Left renal pelvis (tissue), 4 donors: ENCODE data around the gene CHFR. TPM values are rescaled to one million over a fixed set of nuclear protein-coding genes. Genes with fewer than 3 reads are reported as not detected.
"Not testable (repeated sequence)": the region's sequence is repeated elsewhere in the genome, so short reads cannot be mapped to it uniquely, and the experiment has no call there.

ENCODE experiments used
- DNase-seq, 4 donors: peaks; one replicate each; pipeline ENCODE4 v3.0.0-alpha.2; 2013; ENCODE audit warnings: low read depth in 4 of 4, low spot score in 3 of 4
- polyA plus RNA-seq, 4 donors: library from polyadenylated mRNA; unstranded; fragments of 120-200 nt; gene quantifications; one replicate each; pipeline ENCODE4 v1.2.1, GENCODE V29; 2013; ENCODE audit not compliant: insufficient read length in 4 of 4

The CHFR gene, protein sequence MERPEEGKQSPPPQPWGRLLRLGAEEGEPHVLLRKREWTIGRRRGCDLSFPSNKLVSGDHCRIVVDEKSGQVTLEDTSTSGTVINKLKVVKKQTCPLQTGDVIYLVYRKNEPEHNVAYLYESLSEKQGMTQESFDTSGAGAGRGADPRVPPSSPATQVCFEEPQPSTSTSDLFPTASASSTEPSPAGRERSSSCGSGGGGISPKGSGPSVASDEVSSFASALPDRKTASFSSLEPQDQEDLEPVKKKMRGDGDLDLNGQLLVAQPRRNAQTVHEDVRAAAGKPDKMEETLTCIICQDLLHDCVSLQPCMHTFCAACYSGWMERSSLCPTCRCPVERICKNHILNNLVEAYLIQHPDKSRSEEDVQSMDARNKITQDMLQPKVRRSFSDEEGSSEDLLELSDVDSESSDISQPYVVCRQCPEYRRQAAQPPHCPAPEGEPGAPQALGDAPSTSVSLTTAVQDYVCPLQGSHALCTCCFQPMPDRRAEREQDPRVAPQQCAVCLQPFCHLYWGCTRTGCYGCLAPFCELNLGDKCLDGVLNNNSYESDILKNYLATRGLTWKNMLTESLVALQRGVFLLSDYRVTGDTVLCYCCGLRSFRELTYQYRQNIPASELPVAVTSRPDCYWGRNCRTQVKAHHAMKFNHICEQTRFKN
- 10 to 100 TPM; 16.6 to 26.6 (median 22.1) TPM for polyA plus RNA-seq

DNA sequence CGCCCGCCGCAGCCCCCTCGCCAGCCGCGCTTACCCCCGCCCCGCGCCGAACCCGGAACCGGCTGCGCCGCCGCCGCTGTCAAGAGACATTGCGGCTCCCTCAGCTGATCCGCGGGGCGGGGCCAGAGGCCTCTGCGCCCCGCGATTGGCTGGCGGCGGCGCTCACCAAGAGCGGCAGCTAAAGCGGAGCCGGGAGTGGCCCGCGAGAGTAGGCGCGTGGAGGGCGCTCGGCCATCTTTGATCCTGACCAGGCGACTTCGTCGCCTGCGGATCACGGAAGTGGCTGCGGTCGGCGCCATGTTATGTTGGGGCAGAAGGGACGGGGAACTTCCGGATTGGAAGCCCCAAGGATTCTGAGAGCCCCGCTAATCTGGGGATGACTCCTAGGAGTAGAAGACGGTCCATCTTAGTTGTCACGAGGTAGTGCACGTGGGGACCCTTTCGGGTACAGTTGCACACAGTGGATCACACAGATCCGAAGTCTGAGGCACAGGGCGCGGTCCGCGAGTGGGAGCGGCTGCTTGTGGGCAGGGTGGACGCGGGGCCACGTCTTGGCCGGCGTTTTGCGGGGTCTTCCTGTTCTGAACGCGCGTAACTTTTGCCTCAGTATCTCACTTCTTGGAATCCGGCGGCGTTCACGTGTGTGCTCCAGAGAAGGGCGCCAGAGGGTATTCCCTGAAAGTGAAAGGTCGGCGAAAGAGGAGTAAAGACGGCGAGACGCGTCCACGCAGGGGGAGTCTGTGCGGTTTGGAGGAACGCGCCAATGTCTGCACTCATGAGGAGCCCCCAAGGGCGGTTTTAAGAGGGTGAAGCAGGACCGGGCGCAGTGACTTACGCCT, at the start of gene CHFR:
CHFR (minus strand) TSS at position 93 of the 839 bp plus-strand sequence. CDS start 277 bp downstream, outside the sequence.
- DNase-seq: peak; percentile 88 to 95 (median 91)

DNA sequence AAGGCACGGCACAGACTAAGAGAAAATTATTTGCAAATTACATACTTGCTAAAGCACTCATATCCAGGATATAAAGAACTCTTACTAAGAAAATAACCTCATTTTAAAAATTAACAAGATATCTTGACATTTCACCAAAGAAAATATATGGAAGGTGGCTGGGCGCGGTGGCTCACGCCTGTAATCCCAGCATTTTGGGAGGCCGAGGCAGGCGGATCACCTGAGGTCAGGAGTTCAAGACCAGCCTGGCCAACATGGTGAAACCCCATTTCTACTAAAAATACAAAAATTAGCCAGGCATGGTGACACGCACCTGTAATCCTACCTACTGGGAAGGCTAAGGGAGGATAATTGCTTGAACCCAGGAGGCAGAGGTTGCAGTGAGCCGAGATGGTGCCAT, 49.5 kb upstream of the CHFR start:
- not testable (repeated sequence) for DNase-seq

DNA sequence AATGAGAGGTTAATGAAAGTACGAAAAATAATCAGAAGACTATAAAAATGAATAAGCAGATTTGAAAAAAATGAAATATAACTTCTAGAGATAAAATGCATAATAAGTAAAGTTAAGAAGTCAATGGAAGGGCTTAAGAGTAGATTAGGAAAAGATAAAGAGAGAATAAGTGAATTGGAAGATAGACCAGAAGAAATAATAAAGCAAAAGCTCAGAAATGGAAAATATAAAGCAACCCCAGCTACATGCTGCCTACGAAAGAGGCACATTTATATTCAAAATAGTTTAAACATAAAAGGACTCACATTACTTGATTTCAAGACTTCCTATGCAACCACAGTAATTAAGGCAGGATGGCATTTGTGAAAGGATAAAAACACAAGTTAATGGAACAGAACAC, 48.8 kb upstream of the CHFR start:
- no peak for DNase-seq

DNA sequence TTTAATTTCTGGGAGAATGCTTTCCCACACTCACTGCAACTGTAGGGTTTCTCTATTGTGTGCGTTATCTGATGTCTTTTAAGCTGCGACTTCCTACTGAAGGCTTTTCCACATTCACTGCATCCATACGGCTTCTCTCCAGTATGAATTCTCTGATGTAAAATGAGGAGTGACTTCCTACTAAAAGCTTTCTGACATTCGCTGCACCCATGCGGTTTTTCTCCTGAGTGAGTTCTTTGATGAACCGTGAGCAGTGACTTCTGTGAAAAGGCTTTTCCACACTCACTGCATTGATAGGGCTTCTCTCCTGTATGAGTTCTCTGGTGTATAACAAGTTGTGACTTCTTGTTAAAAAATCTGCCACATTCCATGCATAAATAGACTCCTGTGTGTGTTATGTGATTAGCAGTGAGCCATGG, 39.0 kb upstream of the CHFR start:
- DNase-seq: no peak

DNA sequence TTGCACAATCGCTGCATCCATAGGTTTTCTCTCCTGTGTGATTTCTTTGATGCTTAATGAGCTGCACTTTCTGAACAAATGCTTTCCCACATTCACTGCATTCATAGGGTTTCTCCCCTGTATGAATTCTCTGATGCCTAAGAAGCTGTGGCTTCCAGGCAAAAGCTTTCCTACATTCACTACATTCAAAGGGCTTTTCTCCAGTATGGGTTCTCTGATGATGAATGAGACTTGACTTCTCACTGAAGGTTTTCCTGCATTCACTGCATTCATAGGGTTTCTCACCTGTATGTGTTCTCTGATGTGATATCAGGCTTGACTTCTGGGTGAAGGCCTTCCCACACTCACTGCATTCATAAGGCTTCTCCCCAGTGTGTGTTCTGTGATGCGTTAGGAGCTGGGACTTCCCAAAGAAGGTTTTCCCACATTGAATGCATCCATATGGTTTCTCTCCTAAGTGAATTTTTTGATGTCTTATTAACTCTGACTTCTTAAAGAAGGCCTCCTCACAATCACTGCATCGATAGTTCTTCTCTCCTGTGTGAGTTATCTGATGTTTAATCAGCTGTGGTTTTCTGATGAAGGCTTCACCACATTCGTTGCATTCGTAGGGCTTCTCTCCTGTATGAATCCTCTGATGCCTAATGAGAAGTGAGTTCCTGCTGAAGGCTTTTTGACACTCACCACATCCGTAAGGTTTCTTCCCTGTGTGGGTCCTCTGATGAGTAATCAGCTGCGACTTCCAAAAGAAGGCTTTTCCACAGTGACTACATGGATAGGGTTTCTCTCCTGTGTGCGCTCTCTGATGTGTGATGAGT, 38.4 kb upstream of the CHFR start:
- no peak for DNase-seq

DNA sequence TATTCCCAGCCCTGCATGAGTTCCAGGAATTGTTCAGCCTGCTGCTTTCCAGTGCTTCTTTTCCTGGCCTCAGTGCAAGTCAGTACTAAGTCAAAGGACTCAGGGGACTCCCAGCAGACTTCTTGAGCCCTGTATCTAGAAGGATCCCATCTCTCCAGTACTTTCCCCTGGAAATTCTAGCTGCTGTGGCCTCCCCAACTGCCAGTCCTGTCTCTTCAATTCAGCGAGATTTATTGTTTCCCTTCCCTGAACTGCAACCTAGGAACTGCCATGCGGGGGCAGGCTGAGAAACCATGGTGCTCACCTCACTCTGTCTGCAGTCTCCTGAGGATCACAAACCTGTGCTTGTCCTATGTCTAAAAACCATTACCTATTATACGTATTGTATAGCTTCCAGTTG, 37.0 kb upstream of the CHFR start:
- no peak for DNase-seq

DNA sequence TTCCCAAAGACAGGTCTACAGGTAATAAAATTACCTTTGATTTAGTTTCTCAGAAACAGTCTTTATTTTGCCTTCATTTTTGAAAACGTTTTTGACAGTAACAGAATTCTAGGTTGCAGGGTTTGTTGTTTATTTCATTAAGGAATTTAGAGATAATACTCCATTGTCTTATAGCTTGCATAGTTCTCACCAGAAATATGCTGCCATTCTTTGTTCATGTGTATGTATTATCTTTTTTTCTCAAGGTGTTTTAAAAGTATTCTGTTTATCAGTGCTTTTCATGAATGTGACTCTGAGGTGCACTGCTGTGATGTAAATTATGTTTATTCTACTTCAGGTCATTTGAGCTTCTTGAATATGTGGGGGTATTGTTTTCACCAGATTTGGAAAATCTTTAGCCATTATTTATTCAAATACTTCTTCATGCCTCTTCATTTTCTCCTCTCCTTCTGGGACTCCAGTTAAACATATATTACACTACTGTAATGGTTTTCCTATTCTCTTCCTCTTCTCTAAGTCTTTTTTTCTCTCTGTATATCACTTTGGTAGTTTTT, 36.0 kb upstream of the CHFR start:
- DNase-seq: no peak

DNA sequence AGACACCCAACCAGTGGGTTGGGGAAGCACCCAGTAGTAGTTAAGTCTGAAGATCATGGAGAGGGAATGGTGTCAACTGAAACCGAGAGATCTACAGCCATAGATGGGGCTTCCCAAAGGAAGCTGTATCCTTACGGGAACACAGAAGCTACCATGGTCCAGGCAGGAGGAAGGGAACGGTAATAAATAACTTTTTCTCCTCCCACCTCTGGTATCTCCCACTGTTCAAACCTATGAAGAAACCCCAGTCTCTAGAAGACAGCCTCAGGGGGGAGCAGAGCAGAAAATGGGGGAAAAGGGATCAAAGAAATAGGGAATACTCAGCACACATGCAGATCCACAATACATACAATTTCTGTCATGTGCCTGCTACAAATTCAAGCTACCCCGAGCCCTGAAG, 35.3 kb upstream of the CHFR start:
- no peak for DNase-seq

DNA sequence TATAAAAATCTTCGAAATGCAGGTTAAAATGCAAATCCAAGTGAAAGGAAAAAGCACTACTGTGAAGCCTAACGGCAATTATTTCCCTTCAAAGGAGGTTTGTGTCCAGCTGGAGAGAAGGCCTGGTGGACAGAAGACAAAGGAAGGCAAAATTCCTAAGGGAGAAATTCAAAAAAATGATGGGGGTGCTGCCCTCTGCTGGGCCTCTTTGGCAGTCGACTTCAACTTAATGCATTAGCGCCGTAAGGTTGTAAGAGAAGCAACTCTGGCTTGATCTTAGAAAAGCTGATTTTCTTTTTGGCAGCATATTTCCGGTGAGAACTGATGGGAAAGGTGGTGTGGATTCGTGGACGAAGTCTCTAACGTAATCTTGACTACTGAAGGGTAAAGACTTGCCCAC, 34.3 kb upstream of the CHFR start:
- no peak for DNase-seq

DNA sequence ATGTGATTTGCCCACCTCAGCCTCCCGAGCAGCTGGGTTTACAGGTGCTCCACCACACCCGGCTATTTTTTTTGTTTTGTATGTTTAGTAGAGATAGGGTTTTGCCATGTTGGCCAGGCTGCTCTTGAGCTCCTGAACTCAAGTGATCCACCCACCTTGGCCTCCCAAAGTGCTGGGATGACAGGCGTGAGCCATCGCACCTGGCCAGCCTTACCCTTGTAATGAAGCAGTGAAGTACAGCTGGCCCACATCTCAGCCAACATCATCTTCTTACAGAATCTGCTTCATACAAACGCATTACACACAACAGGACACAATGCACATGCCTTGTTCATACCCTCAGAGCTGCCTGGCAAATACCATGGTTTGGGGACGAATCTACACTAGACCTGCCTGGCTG, 31.3 kb upstream of the CHFR start:
- DNase-seq: no peak

DNA sequence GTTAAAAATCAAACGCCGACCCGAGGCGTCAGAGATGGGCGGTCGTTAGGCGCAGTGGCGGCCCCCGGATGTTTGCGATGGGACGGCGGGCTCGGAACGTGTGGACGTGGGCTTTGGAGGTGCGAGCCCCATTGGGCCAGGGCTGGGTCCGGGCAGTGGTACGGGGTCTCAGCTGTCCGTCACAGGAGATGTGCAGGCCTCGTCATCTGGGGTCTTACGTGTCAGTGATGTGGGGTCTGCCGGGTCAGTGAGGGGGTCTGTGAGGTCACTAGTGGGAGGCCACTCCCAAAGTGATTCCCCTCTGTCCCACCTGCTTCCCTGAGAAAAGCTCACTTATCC, 21.6 kb upstream of the CHFR start:
- no peak for DNase-seq

DNA sequence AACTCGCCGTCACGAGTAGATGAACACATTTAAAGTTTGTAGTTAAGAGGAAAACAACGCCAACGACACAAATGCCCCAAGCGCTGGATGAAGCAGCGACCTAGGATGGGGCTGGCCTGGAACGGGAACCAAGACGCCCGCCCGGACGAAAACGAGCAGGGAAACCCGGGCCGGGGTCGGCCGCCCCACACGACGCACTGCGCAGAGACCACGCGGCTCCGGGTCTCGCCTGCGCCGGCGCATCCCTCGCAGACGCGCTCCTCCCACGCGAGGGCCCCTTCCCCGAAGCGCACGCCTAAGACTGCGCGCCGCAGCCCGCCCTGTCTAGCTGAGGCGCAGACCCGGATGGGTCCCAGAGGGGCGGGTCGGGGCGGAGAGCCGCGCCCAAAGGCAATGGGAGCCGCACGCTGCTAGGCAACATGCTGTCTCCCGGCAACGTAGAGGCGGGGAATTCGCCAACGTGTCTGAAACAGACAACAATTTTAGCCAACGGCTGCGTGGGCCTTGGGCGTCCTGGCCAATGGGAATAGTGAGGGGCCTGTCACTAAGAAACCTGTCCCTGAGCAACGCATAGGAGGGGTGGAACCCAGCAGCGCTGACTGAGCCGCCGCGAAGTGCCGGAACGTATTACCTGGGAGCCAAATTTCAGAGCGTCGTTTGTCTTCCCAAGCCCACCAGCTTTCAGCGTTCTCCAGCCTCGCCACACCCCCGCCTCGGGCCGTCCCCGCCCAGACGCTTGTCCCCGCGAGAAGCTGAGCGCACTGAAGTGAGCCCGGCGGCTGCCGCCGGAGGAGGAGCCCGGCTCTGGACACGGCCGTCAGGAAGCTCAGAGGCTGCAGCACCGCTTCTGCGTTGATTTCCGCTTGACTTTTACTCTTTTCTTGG, 21.0 kb upstream of the CHFR start:
- DNase-seq: peak; percentile 93 to 97 (median 96)

DNA sequence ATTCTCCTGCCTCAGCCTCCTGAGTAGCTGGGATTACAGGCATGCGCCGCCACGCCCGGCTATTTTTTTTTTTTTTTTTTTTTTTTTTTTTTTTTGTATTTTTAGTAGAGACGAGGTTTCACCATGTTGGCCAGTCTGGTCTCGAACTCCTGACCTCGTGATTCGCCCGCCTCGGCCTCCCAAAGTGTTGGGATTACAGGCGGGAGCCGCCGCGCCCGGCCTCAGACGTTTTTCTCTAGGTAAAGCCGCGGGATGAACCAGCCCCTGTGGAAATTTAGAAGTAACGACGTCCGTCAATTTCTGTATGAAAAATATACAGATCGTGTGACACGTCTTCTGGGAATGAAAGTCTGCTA, 20.4 kb upstream of the CHFR start:
- DNase-seq: not testable (repeated sequence)

DNA sequence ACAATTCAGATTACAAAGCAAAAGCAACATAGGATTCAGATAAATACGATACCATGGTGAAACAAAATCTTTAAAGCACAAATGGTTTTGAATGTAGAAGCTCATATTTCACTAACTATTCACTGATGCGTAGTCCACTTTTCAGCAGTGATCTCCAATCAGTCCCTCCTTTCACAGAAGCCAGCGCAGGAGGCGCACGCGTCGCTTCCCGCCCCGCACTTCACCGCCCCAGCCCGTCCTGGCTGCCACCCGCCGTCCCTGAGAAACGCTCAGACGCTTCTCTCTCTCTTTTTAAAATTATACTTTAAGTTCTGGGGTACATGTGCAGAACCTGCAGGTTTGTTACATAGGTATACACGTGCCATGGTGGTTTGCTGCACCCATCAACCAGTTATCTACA, 19.8 kb upstream of the CHFR start:
- no peak for DNase-seq

DNA sequence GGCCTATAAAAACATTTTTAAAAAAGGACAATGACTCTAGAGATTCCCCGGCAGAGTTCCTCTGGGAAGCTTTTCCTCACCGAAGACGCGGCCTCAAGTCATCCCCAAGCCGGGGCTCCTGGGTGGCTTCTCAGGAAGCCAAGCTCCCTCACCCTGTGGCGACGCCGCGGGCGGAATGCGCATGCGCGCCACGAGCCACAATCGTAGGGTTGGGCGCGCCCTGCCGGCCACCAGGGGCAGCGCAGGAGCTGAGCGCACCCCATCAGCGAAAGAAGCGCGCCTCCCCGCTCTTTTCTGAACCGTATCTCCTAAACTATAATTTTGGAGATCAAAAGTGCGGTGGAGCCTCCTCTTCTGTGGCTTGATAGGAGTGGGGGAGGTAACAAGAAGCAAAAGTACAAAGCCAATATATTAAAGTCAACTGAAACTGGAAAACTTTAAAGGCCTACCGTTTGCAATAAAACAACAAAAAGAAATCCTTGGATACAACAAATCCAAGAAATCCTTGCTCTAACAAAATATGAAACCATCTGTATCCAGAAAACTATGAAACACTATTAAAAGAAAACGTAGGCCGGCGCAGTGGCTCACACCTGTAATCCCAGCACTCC, 17.4 kb upstream of the CHFR start:
- DNase-seq: peak in 3 of 4 donors; percentile 31 to 44 (median 42)

DNA sequence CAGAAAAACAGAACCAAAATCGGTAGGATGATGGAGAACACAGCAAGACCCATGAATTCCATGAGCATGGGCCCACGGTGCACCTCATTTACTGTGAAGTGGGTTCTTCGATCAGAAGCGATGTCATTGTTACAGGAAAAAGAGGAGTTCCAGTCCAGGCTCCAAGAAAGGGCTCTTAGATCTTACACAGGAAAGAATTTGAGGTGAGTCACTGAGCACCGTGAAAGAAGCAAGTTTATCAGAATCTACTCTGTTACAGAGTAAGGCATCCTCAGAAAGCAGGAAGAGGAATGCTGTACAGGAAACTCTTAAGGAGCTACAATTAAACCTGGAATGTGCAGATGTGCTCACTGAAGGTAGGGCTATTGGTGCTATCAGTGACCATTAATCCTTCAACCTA, 11.6 kb upstream of the CHFR start:
- no peak for DNase-seq

DNA sequence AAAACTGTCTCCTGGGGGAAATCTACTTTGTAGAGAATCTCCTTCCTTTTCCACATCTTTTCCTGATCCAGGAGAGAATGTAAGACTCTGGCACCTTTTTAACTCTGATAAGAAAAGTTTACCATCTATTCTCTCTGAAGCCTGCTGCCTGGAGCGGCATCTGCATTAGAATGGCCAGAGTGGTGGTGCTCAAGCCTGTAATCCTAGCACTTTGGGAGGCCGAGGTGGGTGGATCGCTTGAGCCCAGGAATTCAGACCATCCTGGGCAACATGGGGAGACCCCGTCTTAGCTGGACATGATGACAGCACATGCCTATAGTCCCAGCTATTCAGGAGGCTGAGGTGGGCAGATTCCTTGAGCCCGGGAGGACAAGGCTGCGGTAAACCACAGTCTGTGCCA, 1.4 kb upstream of the CHFR start:
- DNase-seq: no peak

DNA sequence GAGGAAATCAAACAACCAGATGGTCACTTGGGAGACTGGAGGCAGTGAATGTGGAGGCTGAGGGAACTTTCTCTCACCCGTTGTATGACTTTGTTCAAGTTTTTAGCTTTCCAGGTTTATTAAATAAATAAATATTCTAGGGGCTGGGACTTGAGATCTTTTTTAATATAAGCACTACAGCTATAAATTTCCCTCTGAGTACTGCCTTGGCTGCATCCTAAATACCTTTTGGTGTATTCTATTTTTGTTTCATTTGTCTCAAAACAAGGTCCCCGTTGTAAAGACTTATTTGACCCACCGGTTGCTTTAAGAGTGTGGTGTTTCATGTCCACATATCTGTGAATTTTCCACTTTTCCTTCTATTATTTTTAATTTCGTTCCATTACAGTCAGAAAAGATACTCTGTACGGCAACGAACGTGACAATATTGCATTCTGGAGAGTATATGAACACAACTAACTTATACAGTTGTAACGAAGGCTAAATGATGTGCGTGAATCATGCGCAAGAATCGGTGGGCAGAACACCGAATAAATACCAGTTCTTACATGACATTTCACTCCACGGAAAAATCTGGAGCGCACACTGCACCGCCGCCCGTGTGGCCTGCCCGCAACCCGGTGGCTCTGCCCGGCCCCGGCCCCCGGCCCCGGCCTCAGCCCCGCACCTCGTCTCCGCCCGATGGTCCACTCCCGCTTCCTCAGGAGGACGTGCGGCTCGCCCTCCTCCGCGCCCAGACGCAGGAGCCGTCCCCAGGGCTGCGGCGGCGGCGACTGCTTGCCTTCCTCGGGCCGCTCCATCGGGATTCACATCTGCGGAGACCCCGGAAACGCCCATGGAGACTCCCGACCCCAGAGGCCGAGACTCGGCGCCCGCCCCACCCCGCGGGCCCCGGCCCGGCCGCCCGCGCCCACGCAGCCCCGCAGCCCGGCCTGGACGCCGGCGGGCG, 602 bp downstream of the CHFR start:
- DNase-seq: no peak
